ENCODE measurements around the gene MYD88.
A peak's percentile ranks its signal among the peaks of the same experiment; 100 is the strongest.
"Not testable (repeated sequence)": the region's sequence is repeated elsewhere in the genome, so short reads cannot be mapped to it uniquely, and the experiment has no call there.

The MYD88 gene

GRCh38 chr3:38127611-38128302 is 10.7 kb upstream of the MYD88 start:
- no peak for DNase-seq

GRCh38 chr3:38128303-38128655 is 10.2 kb upstream of the MYD88 start:
- no peak for DNase-seq

GRCh38 chr3:38129058-38129457 is 9.4 kb upstream of the MYD88 start:
- no peak for DNase-seq

DNA sequence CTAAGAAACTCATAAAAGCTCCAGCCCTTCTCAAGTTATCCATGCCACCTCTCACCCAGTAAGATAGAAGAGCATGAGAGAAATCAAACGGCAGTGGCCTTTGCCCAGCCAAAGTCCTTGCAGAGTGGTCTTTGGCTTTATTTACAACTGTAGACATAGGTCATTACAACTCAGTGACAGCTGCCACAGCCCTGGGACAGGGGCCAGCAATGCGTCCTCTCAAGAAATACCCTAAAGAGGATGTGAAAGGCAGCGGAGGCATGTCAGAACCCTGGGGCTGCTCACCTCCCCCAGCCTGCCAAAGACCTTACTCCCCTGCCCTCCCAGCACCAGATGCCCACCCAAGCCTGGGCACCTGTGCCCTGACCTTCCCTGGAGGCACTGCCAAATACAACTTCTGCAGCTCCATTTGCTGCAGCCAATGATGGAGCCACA is 7.8 kb upstream of the MYD88 start:
- no peak for DNase-seq

- no peak for DNase-seq
Measured at GRCh38 chr3:38131621-38132369, 6.7 kb upstream of the MYD88 start.

- DNase-seq: no peak
Measured at GRCh38 chr3:38133209-38133556, 5.3 kb upstream of the MYD88 start.

GRCh38 chr3:38133557-38134405 is 4.7 kb upstream of the MYD88 start:
- DNase-seq: no peak

DNA sequence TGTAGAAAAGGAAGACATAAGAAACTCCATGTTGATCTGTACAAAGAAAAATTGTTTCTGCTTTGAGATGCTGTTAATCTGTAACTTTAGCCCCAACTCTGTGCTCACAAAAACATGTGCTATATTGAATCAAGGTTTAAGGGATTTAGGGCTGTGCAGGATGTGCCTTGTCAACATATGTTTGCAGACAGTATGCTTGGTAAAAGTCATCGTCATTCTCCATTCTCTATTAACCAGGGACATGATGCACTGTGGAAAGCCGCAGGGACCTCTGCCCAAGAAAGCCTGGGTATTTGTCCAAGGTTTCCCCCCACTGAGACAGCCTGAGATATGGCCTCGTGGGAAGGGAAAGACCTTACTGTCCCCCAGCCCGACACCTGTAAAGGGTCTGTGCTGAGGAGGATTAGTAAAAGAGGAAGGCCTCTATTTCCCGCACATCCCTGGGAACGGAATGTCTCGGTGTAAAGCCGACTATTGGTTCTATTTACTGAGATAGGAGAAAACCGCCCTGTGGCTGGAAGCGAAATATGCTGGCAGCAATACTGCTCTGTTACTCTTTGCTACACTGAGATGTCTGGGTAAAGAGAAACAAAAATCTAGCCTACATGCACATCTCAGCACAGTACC is 3.8 kb upstream of the MYD88 start:
- DNase-seq: not testable (repeated sequence)

DNA sequence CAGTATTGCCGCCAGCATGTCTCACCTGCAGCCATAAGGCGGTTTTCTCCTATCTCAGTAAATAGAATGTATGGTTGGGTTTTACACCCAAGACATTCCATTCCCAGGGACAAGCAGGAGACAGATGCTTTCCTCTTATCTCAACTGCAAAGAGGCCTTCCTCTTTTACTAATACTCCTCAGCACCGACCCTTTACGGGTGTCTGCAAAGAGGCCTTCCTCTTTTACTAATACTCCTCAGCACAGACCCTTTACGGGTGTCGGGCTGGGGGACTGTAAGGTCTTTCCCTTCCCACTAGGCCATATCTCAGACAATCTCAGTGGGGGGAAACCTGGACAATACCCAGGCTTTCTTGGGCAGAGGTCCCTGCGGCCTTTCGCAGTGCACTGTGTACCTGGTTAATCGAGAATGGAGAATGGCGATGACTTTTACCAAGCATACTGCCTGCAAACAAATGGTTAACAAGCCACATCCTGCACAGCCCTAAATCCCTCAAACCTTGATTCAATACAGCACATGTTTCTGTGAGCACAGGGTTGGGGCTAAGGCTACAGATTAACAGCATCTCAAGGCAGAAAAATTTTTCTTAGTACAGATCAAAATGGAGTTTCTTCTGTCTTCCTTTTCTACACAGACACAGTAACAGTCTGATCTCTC is 2.7 kb upstream of the MYD88 start:
- DNase-seq: not testable (repeated sequence)

DNA sequence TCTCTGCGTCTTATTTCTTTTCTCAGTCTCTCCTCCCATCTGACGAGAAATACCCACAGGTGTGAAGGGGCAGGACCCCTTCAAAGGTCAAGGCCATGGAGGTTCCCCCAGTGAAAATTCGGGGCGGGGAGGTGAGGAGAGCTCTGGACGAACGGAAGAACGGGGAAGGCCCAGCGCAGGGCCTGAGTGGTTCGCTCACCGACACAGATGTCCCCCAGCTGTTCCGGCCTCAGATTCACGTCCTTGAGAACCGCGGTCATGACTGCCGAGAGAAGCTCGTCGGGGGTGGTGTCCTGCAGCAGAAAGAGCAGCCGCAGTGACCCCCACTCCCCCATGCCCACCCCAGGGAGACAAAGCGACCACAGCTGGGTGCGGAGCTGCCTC is 2.1 kb upstream of the MYD88 start:
- peak in 1 of 2 experiments; percentile 16 for DNase-seq

DNA sequence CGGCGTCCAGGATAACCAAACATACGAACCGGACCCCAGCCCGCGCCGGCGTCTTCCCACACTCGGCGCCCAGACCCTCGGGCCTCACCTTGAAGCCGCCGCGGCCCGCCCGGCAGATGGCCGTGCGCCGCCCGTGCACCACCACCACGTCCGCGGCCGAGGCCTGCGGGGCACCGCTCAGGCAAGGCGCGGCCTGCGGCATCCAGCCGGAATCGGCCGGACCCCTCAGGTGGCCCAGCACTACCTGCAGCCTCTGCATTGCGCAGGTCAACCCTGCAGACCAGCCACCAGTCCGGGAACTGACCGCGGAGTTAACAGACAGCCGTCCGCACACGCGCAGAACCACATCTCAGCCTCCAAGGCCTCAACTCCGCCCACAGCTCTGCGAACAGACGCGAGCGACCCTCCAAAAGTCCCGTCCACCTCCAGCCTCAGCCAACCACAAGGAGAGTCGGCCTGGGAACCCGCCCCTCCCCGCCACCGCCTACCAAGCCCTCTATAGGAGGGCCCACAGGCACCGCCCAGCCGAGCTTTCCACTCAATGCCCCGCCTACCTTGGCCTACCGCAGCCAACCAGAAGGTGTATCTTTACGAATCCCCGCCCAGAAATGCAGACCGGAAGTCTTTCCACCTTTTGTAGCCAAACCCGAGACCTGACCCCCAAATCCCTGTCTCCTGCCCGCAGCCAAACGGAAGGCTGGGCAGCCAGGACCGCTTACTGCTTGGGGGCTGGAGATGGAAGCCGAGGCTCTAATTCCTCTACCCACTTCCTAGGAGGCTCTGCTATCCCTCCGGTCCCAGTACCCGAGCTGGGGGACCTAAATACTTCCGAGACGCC is 1.5 kb upstream of the MYD88 start, which contains the start of gene ACAA1:
Gene ACAA1 (minus strand): TSS at position 351 of the 838 bp plus-strand sequence. CDS start 92 bp downstream, at position 259.
- DNase-seq: peak; percentile 98 to 99

DNA sequence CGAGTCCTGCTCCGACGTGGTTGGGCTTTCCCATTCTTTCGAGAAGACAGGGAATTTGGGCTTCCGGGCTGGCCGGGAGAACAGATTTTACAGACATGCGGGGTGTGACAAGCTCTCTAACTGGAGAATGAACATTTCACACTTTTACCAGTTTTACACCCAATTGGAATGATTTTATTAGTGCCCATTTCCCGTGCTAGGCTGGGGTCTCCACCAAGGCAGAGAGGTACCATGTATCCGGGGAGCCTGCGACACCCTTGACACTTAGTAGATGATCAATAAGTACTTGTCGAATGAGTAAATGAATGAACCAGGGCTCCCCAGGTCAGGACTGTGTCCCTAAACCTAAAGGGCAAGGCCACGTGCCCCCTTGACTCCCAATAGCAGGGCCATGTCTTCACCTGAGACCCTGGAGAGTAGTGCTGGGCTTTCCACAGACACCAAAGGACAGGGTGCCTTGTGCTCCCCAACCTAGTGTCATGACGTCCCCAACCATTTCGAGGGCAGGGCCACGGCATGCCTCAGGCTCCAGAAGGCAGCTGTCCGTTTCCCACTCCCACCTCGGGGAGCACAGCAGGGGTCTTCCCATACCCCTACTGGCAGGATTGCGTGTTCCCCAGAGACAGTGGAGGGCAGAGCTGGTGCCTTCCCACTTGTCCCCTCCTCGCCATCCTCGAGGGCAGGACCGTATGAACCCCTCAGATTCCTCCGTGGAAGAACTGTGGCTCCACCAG is 679 bp upstream of the MYD88 start:
- DNase-seq: peak; percentile 34 to 64

- peak in 1 of 2 experiments; percentile 45 for DNase-seq
Measured at GRCh38 chr3:38139191-38139590, 730 bp downstream of the MYD88 start.

DNA sequence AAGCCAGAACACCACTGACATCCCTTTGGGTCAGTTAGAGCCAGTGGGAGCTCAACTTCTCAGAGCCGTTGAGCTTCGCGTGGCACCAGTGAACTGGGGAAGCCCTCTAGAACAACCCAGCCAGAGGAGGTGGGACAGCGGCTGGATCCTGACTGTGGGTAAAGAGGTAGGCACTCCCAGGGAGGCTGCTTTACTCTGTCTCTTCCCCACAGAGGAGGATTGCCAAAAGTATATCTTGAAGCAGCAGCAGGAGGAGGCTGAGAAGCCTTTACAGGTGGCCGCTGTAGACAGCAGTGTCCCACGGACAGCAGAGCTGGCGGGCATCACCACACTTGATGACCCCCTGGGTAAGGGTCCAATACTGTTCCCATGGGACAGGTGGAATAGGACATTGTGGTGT is 1.2 kb downstream of the MYD88 start:
- DNase-seq: no peak

DNA sequence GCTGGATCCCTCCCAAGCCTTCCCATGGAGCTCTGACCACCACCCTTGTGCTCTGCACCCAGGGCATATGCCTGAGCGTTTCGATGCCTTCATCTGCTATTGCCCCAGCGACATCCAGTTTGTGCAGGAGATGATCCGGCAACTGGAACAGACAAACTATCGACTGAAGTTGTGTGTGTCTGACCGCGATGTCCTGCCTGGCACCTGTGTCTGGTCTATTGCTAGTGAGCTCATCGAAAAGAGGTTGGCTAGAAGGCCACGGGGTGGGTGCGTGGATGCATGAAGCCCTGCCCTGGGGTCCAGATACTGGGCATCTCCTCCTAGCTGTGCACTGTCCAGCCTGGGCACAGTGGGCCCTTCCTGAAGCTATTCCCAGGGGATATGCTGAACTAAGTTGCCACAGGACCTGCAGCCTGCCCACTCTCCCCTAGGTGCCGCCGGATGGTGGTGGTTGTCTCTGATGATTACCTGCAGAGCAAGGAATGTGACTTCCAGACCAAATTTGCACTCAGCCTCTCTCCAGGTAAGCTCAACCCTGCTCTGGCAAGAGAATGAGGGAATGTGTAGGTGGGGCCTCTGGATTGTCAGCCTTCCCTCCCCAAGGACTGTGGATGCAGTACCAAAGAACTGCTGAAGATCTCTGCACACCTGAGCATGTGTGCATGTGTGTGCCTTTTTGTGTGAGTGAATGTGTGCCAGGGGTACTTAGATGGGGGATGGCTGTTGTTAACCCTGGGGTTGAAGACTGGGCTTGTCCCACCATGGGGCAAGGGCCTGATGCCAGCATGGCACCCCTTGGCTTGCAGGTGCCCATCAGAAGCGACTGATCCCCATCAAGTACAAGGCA is 2.1 kb downstream of the MYD88 start:
- DNase-seq: no peak

GRCh38 chr3:38141173-38141951 is 2.9 kb downstream of the MYD88 start:
- DNase-seq: no peak

- no peak for DNase-seq
Measured at GRCh38 chr3:38141952-38142273, 3.5 kb downstream of the MYD88 start.

DNA sequence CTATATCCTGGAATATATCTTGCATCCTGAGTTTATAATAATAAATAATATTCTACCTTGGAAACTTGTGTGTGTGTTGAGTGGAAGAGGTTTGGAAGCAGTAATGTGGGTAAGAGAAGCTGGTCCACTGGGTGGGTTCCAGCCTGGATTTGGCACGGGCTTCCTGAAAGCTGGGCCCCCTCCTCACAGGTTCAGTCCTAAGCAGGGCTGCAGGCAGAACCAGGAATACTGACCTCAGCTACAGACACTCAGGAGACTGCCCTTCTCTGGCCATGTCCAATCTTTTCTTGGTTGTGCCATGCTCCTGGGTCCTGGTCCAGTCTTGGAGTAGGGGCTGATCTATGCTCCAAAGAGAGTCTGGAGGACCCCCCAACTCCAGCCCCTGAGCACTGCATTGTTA is 4.5 kb downstream of the MYD88 start:
- no peak for DNase-seq

DNA sequence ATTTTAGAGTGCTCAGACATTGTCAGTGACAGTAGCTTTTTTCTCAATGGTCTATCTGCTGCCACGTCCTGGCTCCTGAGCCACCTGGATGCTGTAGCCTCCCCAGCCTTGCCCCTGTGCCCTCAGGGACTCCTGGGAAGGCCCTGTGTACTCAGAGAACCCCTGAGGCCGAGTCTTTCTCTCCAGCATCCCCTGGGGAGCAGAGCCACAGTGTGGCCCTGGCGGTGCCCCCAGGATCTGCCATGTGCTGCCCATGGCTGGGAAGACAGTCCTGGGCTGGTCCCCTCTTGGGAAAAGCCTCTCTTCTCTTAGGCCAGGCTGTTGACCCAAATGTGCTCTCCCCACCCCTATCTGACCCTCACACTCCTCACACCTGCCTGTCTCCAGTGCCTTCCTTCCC is 5.0 kb downstream of the MYD88 start:
- no peak for DNase-seq

Data from NCI-H2081 (cell line).